Measurements from ENCODE around the gene L3MBTL4. TPM values are rescaled to one million over a fixed set of nuclear protein-coding genes. Genes with fewer than 3 reads are reported as not detected.

The L3MBTL4 gene
- total RNA-seq, 4 donors from 2014 or later, result 6.0 to 14.8 (median 10.0) TPM

DNA sequence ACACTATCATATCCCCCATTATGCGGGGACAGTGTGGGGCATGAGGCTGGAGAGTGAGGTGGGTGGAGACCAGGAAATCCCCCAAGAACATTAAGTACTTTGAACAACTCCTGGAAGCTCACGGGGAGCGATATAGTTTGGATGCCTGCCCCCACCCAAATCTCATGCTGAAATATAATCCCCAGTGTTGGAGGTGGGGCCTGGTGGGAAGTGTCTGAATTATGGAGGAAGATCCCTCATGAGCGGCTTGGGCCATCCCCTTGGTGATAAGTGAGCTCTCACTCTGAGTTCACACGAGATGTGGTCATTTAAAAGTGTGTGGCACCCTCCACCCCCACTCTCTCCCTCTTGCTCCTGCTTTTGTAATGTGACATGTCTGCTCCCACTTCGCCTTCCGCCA is 422.3 kb downstream of the L3MBTL4 start:
- TF ChIP-seq, protein P1, sequence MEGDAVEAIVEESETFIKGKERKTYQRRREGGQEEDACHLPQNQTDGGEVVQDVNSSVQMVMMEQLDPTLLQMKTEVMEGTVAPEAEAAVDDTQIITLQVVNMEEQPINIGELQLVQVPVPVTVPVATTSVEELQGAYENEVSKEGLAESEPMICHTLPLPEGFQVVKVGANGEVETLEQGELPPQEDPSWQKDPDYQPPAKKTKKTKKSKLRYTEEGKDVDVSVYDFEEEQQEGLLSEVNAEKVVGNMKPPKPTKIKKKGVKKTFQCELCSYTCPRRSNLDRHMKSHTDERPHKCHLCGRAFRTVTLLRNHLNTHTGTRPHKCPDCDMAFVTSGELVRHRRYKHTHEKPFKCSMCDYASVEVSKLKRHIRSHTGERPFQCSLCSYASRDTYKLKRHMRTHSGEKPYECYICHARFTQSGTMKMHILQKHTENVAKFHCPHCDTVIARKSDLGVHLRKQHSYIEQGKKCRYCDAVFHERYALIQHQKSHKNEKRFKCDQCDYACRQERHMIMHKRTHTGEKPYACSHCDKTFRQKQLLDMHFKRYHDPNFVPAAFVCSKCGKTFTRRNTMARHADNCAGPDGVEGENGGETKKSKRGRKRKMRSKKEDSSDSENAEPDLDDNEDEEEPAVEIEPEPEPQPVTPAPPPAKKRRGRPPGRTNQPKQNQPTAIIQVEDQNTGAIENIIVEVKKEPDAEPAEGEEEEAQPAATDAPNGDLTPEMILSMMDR (IDR thresholded peaks at IDR 0.05; ENCODE audit: low read depth), result no peak

DNA sequence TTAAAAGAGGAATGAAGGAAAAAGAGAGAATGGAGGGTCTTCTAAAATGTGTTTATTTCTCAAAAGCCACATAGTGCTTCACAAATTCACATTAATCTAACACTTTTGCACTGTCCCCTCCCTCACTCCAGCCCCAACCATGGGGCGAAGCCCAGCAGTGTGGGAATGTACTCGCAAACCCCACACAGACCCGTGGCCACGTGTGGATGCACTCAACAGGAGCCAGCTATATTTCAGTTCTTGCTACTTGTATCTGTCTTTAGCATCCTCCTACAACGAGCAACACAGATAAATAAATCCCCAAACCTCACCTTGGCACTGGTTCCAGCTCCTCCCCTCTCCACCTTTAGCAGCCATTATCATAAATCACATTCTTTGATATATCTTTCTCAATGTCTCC is 427.5 kb downstream of the L3MBTL4 start:
- TF ChIP-seq, protein P1 (IDR thresholded peaks at IDR 0.05; ENCODE audit: low read depth), result no peak

DNA sequence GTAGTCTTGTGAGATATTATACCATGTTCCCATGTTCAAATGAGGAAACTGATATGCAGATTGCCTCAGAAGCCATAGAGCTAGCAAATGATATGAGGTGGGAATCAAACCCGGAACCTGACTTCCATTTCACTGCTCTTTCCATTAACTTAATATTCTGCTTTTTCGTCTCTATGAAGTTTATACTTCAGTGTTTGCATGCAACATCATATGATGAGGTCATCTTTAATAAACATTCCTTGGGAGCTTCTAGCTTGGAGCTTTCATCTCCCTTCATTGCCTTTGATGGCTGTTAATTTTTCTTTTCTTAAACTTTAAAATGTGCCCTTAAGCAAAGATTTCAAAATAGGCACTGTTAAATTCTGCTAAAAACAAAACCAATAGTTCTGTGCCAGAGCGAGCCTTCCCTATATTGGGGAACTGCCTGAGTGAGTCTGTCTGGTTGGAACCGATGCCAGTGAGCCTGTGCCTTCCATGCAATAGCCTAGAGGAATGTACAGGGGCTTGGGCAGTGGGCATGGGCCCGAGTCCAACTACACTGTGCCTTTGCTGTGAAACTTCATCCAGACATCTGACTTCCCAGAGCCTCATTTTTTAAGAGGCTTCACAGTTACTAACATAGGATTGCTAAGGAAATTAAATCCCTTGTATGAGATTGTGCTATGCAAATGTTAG is 428.3 kb downstream of the L3MBTL4 start:
- TF ChIP-seq, protein P1 (IDR thresholded peaks at IDR 0.05; ENCODE audit: low read depth), result no peak

DNA sequence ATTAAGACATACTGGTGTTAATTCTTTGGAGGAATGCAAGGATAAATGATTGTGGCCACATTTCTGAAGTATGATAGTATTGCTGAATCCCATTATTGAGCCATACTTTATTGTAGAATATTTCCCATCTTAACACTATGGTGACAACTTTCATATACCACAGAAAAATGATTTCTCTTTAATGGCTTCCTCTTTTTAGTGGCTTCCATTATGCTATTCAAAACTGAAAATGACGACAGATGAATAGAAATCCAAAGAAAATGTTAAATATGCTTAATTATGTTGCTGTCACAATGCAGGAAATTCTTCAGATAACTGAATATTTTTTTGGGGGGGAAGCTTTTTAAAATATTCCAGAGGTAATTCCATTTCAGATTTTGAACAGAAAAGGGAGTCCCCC is 430.5 kb downstream of the L3MBTL4 start:
- TF ChIP-seq, protein P1 (IDR thresholded peaks at IDR 0.05; ENCODE audit: low read depth), result no peak

DNA sequence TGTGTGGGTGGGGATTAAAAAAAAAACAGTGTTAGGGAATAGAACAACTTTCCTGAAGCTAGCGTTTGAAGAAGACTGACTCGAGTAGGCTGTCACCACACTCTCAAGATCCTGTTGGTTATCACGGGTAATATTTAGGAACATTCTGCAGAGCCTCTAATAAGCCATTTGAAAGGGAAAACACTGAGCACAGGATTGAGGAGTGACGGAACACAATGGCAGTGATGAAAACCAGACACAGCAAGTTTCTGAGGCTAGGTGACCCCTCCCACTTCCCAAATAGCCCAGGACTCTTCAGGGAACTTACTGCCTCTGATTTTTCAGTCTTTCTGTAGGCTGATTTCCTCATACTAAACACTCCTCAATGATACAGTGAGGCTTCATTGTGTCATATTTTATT is 431.2 kb downstream of the L3MBTL4 start:
- TF ChIP-seq, protein P1 (IDR thresholded peaks at IDR 0.05; ENCODE audit: low read depth), result no peak

DNA sequence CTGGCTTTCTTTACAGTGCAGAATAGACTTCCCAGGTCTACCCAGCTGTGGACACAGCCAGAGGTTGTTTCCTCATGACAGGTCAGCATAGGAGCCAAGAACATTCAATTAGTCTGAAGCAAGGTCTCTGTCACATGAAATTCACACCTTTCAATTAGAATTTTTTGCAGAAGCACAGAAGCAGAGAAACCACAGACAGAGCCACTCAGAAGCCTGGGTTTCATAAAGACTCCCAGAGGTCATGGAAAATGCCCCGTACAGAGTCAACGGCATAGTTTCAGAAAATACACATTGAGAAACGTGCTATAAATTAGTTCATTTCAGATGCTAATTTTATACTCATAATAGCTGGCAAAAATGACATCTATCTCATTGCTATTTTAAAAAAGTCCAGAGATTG is 432.4 kb downstream of the L3MBTL4 start:
- TF ChIP-seq, protein P1 (IDR thresholded peaks at IDR 0.05; ENCODE audit: low read depth), result no peak

DNA sequence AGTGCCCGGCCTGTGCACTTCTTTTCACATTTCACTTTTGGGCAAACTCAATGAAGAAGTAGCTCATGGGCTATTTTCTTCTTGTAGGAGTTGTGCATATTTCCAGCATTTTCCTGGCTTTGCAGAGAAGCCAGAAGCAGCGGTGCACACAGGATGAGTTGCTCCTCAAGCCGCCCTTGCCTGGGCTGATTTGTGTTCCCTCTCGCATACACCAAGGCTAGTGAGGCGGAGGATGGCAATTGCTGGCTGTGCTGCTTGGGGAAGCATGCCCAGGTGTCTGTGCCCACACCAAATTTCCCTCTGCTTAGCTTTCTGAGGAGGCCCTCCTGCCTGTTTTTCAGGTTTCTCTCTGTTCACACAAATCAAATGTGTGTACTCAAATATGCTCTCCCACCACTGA is 434.0 kb downstream of the L3MBTL4 start:
- TF ChIP-seq, protein P1 (IDR thresholded peaks at IDR 0.05; ENCODE audit: low read depth), result no peak

Data from subcutaneous adipose tissue (tissue), 4 donors.